K562 (cell line): ENCODE results near the gene ARF1. TPM values are rescaled to one million over a fixed set of nuclear protein-coding genes. Genes with fewer than 3 reads are reported as not detected.
A peak's percentile ranks its signal among the peaks of the same experiment; 100 is the strongest.

Experiments used
- CGGBP1 ChIP-seq: fragments of 250-450 bp; sonication (Bioruptor Pico); IDR thresholded peaks from 2 replicates; pipeline ENCODE4 v1.9.0; 2021; ENCODE audit warnings: mild to moderate bottlenecking
- COPS2 ChIP-seq: fragments of 450-650 bp; conservative IDR thresholded peaks from 2 replicates; pipeline ENCODE4 v1.6.1; 2016; ENCODE audit warnings: mild to moderate bottlenecking, moderate library complexity
- CREBBP ChIP-seq: IDR thresholded peaks from one replicate; pipeline ENCODE4 v1.6.1; 2012; ENCODE audit warnings: low read depth, mild to moderate bottlenecking, control low read depth, inconsistent platforms, low read length
- FOXK2 ChIP-seq, 2 experiments: fragments of 450-650 bp; IDR thresholded peaks in 1 of 2; conservative IDR thresholded peaks in 1 of 2; 2 replicates each; pipeline ENCODE4 v1.6.1; 2016; ENCODE audit warnings: low read depth in 2 of 2, mild to moderate bottlenecking in 1 of 2
- HBP1 ChIP-seq: fragments of 450-650 bp; formaldehyde crosslinking; IDR thresholded peaks from 2 replicates; pipeline ENCODE4 v1.4.0; 2022; ENCODE audit warnings: missing genetic modification characterization
- ILF3 ChIP-seq: fragments of 450-650 bp; IDR thresholded peaks from 2 replicates; pipeline ENCODE4 v1.6.1; 2018; ENCODE audit warnings: antibody characterized with exemption, mild to moderate bottlenecking, moderate library complexity, borderline replicate concordance
- KDM4B ChIP-seq, 2 experiments: fragments of 450-650 bp in 1 of 2; sonication (generic) in 1 of 2; IDR thresholded peaks; 2 replicates each; pipeline ENCODE4 v1.6.1; 2016 to 2017; ENCODE audit warnings: borderline replicate concordance in 2 of 2, antibody characterized with exemption in 1 of 2, low read depth in 1 of 2, mild to moderate bottlenecking in 1 of 2
- KLF16 ChIP-seq: IDR thresholded peaks from 2 replicates; pipeline ENCODE4 v1.6.1; 2016; ENCODE audit warnings: antibody characterized with exemption
- MAZ ChIP-seq, 2 experiments: fragments of 450-650 bp in 1 of 2; sonication (generic) in 1 of 2; formaldehyde crosslinking; IDR thresholded peaks in 1 of 2; conservative IDR thresholded peaks in 1 of 2; 2 replicates each; pipeline versions ENCODE4 v1.4.0 to v1.5.0; 2020; ENCODE audit warnings: mild to moderate bottlenecking in 1 of 2, missing genetic modification reagents in 1 of 2
- MLLT1 ChIP-seq, 2 experiments: fragments of 450-650 bp; IDR thresholded peaks; 2 replicates each; pipeline ENCODE4 v1.6.1; 2016
- NCOA2 ChIP-seq, 2 experiments: fragments of 450-650 bp; IDR thresholded peaks; 2 replicates each; pipeline ENCODE4 v1.6.1; 2018; ENCODE audit warnings: mild to moderate bottlenecking in 2 of 2, moderate library complexity in 1 of 2; ENCODE audit not compliant: partially characterized antibody in 2 of 2
- NFYB ChIP-seq: IDR thresholded peaks from 2 replicates; pipeline ENCODE4 v1.6.1; 2011; ENCODE audit warnings: mild to moderate bottlenecking, moderate library complexity; ENCODE audit not compliant: insufficient read length; ENCODE audit errors: extremely low read depth
- NR4A1 ChIP-seq, 2 experiments: fragments of 250-450 bp in 1 of 2; fragments of 450-650 bp in 1 of 2; sonication (Bioruptor Pico) in 1 of 2; IDR thresholded peaks; 2 replicates each; pipeline versions ENCODE4 v1.4.0 to v1.6.1; 2016 to 2020; ENCODE audit warnings: mild to moderate bottlenecking in 2 of 2, missing compliant biosample characterization in 1 of 2, missing genetic modification characterization in 1 of 2, moderate library complexity in 1 of 2
- TCFL5 ChIP-seq: fragments of 250-450 bp; sonication (Bioruptor Pico); conservative IDR thresholded peaks from 2 replicates; pipeline ENCODE4 v1.6.1; 2021; ENCODE audit warnings: mild to moderate bottlenecking, moderate library complexity, matching md5 sums
- ZNF699 ChIP-seq: fragments of 250-450 bp; sonication (Bioruptor Pico); IDR thresholded peaks from 2 replicates; pipeline ENCODE4 v1.8.0; 2021; ENCODE audit warnings: mild to moderate bottlenecking, moderate library complexity; ENCODE audit not compliant: insufficient replicate concordance
- polyA plus RNA-seq, 8 experiments: library from polyadenylated mRNA; depleted of rRNA in 4 of 8; stranded (reverse) in 5 of 8; unstranded in 3 of 8; fragments of >200 nt; fragmentation: Nextera tagmentation in 2 of 8; fragmentation: Illumina TruSeq in 1 of 8; extraction: Ambion mirVana in 2 of 8; extraction: Trizol in 1 of 8; gene quantifications; 2 replicates each; pipeline versions ENCODE4 v1.2.1 to v1.2.3, GENCODE V29; 2011 to 2014; ENCODE audit warnings: inconsistent platforms in 1 of 8, missing spikeins in 1 of 8
- total RNA-seq, 7 experiments: library from RNA; depleted of rRNA in 6 of 7; stranded (reverse); fragments of >200 nt in 6 of 7; fragmentation: Illumina TruSeq in 2 of 7; extraction: Trizol in 2 of 7; gene quantifications; 2 replicates each; pipeline versions ENCODE4 v1.2.1 to v1.2.3, GENCODE V29; 2011 to 2021; ENCODE audit warnings: low replicate concordance in 1 of 7
- TF ChIP-seq, protein P1 (sequence below): fragments of 450-650 bp; IDR thresholded peaks from 2 replicates; pipeline ENCODE4 v1.6.1; 2016; ENCODE audit warnings: low read depth

ARF1 gene
- total and polyA plus RNA-seq, 9 of the 15 experiments (the other 6 are each of a cell fraction or from before 2014, with no cell fraction given) = 69.8 to 593 (median 325) TPM

DNA sequence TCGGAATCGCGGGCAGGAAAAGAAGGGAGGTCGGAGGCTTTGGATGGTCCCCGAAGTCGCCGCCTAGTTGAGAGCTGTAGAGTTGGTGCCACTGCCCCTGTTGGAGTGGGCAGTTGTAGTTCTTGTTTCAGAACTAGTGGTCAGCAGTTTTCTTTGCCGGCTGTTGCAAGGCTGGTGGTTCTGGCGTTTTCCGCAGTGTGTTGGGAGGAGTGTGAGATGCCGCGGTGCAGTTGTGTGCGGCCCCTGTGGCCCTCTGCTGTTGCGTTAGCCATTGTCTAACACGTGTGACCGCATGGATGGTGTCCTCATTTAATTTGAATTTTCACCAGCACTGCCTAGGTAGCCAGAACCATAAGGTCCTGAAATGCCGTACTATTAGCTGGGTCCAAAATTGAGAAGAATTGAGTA is 1.4 kb downstream of the ARF1 start (continued):
- TF ChIP-seq FOXK2 (conservative IDR thresholded peaks at IDR 0.05 in 1 of 2, IDR thresholded peaks at IDR 0.05 in 1 of 2; ENCODE audit: low read depth in 2 of 2) = peak; percentile 22 to 57; a peak in 2 of 4 replicates
- TF ChIP-seq ILF3 = no peak
- TF ChIP-seq MLLT1 (IDR thresholded peaks at IDR 0.05) = 0 out of 4 replicates have a peak, but pooled peaks of 1 of the 2 experiments have one; percentile 58
- TF ChIP-seq TCFL5 (CRISPR knock-in tag) = no peak
- TF ChIP-seq CGGBP1 = no peak
- 0 out of 4 replicates have a peak, but pooled peaks of 1 of the 2 experiments have one; percentile 25 for TF ChIP-seq MAZ (CRISPR knock-in tag; conservative IDR thresholded peaks at IDR 0.05 in 1 of 2, IDR thresholded peaks at IDR 0.05 in 1 of 2)
- TF ChIP-seq KLF16 = no peak
- TF ChIP-seq ZNF699 (CRISPR knock-in tag) = no peak
- no peak for TF ChIP-seq HBP1 (CRISPR knock-in tag)
- TF ChIP-seq COPS2 = no peak
- no peak for TF ChIP-seq NCOA2 (IDR thresholded peaks at IDR 0.05; ENCODE audit: partially characterized antibody in 2 of 2)
- TF ChIP-seq NR4A1 (CRISPR knock-in tag; IDR thresholded peaks at IDR 0.05) = 0 out of 2 replicates have a peak, but pooled peaks have one; percentile 42
- TF ChIP-seq NR4A1 (tag; IDR thresholded peaks at IDR 0.05) = no peak
- no peak for TF ChIP-seq CREBBP
- TF ChIP-seq, protein P1, sequence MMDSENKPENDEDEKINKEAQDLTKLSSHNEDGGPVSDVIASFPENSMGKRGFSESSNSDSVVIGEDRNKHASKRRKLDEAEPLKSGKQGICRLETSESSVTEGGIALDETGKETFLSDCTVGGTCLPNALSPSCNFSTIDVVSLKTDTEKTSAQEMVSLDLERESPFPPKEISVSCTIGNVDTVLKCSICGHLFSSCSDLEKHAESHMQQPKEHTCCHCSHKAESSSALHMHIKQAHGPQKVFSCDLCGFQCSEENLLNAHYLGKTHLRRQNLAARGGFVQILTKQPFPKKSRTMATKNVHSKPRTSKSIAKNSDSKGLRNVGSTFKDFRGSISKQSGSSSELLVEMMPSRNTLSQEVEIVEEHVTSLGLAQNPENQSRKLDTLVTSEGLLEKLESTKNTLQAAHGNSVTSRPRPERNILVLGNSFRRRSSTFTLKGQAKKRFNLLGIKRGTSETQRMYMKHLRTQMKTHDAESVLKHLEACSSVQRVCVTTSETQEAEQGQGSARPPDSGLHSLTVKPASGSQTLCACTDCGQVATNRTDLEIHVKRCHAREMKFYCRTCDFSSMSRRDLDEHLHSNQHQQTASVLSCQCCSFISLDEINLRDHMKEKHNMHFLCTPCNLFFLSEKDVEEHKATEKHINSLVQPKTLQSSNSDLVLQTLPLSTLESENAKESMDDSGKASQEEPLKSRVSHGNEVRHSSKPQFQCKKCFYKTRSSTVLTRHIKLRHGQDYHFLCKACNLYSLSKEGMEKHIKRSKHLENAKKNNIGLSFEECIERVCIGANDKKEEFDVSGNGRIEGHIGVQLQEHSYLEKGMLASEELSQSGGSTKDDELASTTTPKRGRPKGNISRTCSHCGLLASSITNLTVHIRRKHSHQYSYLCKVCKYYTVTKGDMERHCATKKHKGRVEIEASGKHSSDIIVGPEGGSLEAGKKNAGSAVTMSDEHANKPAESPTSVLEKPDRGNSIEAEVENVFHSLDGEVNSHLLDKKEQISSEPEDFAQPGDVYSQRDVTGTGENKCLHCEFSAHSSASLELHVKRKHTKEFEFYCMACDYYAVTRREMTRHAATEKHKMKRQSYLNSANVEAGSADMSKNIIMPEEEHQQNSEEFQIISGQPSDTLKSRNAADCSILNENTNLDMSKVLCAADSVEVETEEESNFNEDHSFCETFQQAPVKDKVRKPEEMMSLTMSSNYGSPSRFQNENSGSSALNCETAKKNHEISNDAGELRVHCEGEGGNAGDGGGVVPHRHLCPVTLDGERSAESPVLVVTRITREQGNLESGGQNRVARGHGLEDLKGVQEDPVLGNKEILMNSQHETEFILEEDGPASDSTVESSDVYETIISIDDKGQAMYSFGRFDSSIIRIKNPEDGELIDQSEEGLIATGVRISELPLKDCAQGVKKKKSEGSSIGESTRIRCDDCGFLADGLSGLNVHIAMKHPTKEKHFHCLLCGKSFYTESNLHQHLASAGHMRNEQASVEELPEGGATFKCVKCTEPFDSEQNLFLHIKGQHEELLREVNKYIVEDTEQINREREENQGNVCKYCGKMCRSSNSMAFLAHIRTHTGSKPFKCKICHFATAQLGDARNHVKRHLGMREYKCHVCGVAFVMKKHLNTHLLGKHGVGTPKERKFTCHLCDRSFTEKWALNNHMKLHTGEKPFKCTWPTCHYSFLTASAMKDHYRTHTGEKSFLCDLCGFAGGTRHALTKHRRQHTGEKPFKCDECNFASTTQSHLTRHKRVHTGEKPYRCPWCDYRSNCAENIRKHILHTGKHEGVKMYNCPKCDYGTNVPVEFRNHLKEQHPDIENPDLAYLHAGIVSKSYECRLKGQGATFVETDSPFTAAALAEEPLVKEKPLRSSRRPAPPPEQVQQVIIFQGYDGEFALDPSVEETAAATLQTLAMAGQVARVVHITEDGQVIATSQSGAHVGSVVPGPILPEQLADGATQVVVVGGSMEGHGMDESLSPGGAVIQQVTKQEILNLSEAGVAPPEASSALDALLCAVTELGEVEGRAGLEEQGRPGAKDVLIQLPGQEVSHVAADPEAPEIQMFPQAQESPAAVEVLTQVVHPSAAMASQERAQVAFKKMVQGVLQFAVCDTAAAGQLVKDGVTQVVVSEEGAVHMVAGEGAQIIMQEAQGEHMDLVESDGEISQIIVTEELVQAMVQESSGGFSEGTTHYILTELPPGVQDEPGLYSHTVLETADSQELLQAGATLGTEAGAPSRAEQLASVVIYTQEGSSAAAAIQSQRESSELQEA = 0 out of 2 replicates have a peak, but pooled peaks have one; percentile 27
- TF ChIP-seq NFYB = no peak
- TF ChIP-seq KDM4B (IDR thresholded peaks at IDR 0.05; ENCODE audit: borderline replicate concordance in 2 of 2, low read depth in 1 of 2) = no peak; a peak in 1 of 4 replicates
